SH-SY5Y (cell line): ENCODE results near the gene POU5F1.

Source experiments
- GATA2 ChIP-seq: IDR thresholded peaks from 2 replicates; pipeline ENCODE4 v1.6.1; 2011; ENCODE audit warnings: mild to moderate bottlenecking, low read depth, low read length
- GATA3 ChIP-seq: IDR thresholded peaks from 2 replicates; pipeline ENCODE4 v1.6.1; 2011; ENCODE audit warnings: low read depth, mild to moderate bottlenecking, low read length, moderate library complexity

GRCh38 chr6:31173406-31173805, 2.9 kb upstream of the POU5F1 start:
- no peak for TF ChIP-seq GATA3
- TF ChIP-seq GATA2, result no peak
